Adrenal gland (tissue), 12 donors: ENCODE data around the gene FAM163B. TPM values are rescaled to one million over a fixed set of nuclear protein-coding genes. Genes with fewer than 3 reads are reported as not detected.

Experiments
- DNase-seq, 7 donors: peaks; one replicate each; pipeline ENCODE4 v3.0.0-alpha.2; 2019 to 2020
- H3K27ac ChIP-seq, 5 donors: fragments of 200-600 bp; sonication (generic) in 4 of 5; 1 replicate in 3 of 5; 2 replicates in 2 of 5; pipeline versions ENCODE4 v1.5.1 to v1.8.0; 2016 to 2020; ENCODE audit warnings: mild to moderate bottlenecking in 1 of 5
- H3K27me3 ChIP-seq: fragments of 200-600 bp; 2 replicates; pipeline ENCODE4 v1.8.0; 2021
- H3K36me3 ChIP-seq, 2 donors: fragments of 200-600 bp; replicated peaks in 1 of 2; 1 replicate in 1 of 2; 2 replicates in 1 of 2; pipeline versions ENCODE4 v1.5.1 to v1.8.0; 2018 to 2022
- H3K4me1 ChIP-seq, 2 donors: fragments of 200-600 bp; replicated peaks in 1 of 2; 1 replicate in 1 of 2; 2 replicates in 1 of 2; pipeline versions ENCODE4 v1.5.1 to v1.8.0; 2018 to 2021
- H3K4me3 ChIP-seq, 4 donors: fragments of 200-600 bp; sonication (generic) in 3 of 4; one replicate each; pipeline ENCODE4 v1.5.1; 2016 to 2018
- H3K9me3 ChIP-seq, 3 donors: fragments of 200-600 bp; sonication (generic) in 1 of 3; replicated peaks in 1 of 3; 1 replicate in 2 of 3; 2 replicates in 1 of 3; pipeline versions ENCODE4 v1.5.1 to v1.8.0; 2016 to 2021
- POLR2A ChIP-seq, 2 donors: fragments of 450-650 bp; IDR thresholded peaks; one replicate each; pipeline ENCODE4 v1.6.1; 2017; ENCODE audit warnings: antibody characterized with exemption in 2 of 2, mild to moderate bottlenecking in 2 of 2, moderate library complexity in 1 of 2
- WGBS, 4 donors: extraction: QIAGEN DNeasy Blood & Tissue Kit in 2 of 4; methylation state at CpG; one replicate each; pipeline versions ENCODE4 v1.1.5 to v1.1.7; 2013 to 2017; 5-methylcytosine and 5-hydroxymethylcytosine counted together
- intact Hi-C, 2 donors: fragments of 100-400 bp; cut with DNase I; formaldehyde crosslinking; loops; one replicate each; pipeline versions ENCODE4 v1.14.1 to v1.15.0; 2022 to 2023
- polyA plus RNA-seq, 3 donors: library from polyadenylated mRNA; stranded (reverse); fragments of 200-250 nt in 2 of 3; fragments of 350-450 nt in 1 of 3; fragmentation: Illumina TruSeq in 1 of 3; extraction: RNeasy Lipid Tissue Mini Kit (QIAGEN cat#74804) in 1 of 3; gene quantifications; one replicate each; pipeline ENCODE4 v1.2.3, GENCODE V29; 2013 to 2014
- total RNA-seq, 9 donors: library from RNA; depleted of rRNA in 4 of 9; stranded (reverse); fragments of >200 nt in 4 of 9; fragments of 120-200 nt in 1 of 9; fragmentation: NEBNext Ultra II Directional in 1 of 9; extraction: Animal tissue kit (Norgen Biotek cat#: 25700) in 1 of 9; gene quantifications; one replicate each; pipeline versions ENCODE4 v1.1.0 to v1.2.4, GENCODE V29; 2013 to 2023
- TF ChIP-seq, protein P1 (sequence below), 6 experiments: fragments of 450-650 bp in 4 of 6; fragments of 200-600 bp in 2 of 6; sonication (generic) in 1 of 6; IDR thresholded peaks; 1 replicate in 5 of 6; 2 replicates in 1 of 6; pipeline versions ENCODE4 v1.5.1 to v1.8.0; 2016 to 2021; ENCODE audit warnings: antibody characterized with exemption in 6 of 6, mild to moderate bottlenecking in 2 of 6, moderate library complexity in 1 of 6
- donor health status: healthy with polysubstance abuse.
- donor health status: Bipolar disorder and iron deficiency.
- donor health status: DM: yes; HTN: yes; CAD: no.
- donor health status: DM: no; HTN: no; CAD: no.
- donor health status: DM: no; HTN: no; CAD: no.
- donor health status: DM: yes; HTN: yes; CAD: no.

The FAM163B gene
- total and polyA plus RNA-seq, 12 donors, result 0.72 to 14.3 (median 2.5) TPM

- peaks cover 13 to 36% of the 10 kb centered on the region in 2 donors for H3K4me1 ChIP-seq
- H3K9me3 ChIP-seq, result no peaks in the 10 kb centered on the region
- no peaks in the 10 kb centered on the region for H3K27me3 ChIP-seq
- WGBS, 4 donors, result 53 to 86% (median 79%) methylated on average over 3 to 18 of the region's 18 CpGs
- no peak overlapping the region for H3K4me3 ChIP-seq
- peaks cover 0 to 21% of the 10 kb centered on the region in 2 donors for H3K36me3 ChIP-seq
- no peak for TF ChIP-seq POLR2A (IDR thresholded peaks at IDR 0.05)
- TF ChIP-seq, protein P1, sequence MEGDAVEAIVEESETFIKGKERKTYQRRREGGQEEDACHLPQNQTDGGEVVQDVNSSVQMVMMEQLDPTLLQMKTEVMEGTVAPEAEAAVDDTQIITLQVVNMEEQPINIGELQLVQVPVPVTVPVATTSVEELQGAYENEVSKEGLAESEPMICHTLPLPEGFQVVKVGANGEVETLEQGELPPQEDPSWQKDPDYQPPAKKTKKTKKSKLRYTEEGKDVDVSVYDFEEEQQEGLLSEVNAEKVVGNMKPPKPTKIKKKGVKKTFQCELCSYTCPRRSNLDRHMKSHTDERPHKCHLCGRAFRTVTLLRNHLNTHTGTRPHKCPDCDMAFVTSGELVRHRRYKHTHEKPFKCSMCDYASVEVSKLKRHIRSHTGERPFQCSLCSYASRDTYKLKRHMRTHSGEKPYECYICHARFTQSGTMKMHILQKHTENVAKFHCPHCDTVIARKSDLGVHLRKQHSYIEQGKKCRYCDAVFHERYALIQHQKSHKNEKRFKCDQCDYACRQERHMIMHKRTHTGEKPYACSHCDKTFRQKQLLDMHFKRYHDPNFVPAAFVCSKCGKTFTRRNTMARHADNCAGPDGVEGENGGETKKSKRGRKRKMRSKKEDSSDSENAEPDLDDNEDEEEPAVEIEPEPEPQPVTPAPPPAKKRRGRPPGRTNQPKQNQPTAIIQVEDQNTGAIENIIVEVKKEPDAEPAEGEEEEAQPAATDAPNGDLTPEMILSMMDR (IDR thresholded peaks at IDR 0.05), result no peak
- H3K27ac ChIP-seq, result peak overlapping the region in 1 of 5 donors; percentile 85
- intact Hi-C loops, result no loop called here
- no peak for DNase-seq
These were observed 68.5 kb downstream of the FAM163B start for GRCh38 chr9:133540698-133541025.

DNA sequence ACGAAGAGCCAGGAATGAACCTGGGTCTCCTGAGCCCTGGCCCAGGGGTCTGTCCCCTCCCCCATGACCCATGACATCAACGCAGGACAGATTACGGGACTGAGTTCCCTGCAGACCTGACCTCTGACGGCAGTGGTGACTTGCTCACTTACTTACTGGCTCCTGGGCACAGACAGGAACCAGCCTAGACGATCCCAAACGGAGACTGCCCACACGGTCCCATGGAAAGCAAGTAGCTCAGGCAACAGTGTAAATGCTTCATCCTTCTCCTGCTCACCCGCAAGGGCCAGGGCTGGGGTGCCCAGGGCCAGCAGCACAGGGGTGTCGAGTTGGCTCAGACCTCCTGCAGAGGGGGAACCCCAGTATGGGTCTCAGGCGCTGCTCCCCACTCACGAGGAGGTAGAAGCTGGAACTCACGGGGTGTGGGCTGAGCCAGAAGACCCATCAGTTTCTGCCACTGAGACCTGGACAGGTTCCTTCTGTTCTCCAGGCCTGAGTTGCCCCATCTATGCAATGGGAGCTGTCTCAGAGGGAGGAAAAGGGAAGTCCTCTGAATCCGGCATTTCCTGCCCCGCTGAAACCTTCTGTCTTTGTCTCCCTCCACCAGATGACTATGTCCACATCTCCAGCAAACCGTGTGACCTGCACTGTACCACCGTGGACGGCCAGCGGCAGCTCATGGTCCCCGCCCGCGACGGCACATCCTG, 69.0 kb downstream of the FAM163B start:
- Histone ChIP-seq H3K27me3 (no peaks in the 10 kb centered on the region), H3K4me3 (no peak overlapping the region), H3K36me3 (peaks cover 0 to 21% of the 10 kb centered on the region in 2 donors), H3K4me1 (peaks cover 17 to 31% of the 10 kb centered on the region in 2 donors), H3K27ac (peak overlapping the region in 4 of 5 donors; percentile 7 to 85 (median 33)), H3K9me3 (no peaks in the 10 kb centered on the region)
- DNase-seq, result peak in 2 of 7 donors; percentile 41 to 47
- 60 to 66% (median 65%) methylated on average over 9 to 22 of the region's 22 CpGs for WGBS, 4 donors
- intact Hi-C loops, result loop anchor here in 1 of 2 donors (10.0 kb wide), 1 partner anchor 185 kb away; no protein-coding TSS in a partner anchor
- TF ChIP-seq, protein P1 (IDR thresholded peaks at IDR 0.05), result no peak
- TF ChIP-seq POLR2A (IDR thresholded peaks at IDR 0.05), result no peak

- peaks cover 0 to 21% of the 10 kb centered on the region in 2 donors for H3K36me3 ChIP-seq
- intact Hi-C loops, result loop anchor here in 1 of 2 donors (10.0 kb wide), 1 partner anchor 186 kb away; no protein-coding TSS in a partner anchor
- H3K9me3 ChIP-seq, result no peaks in the 10 kb centered on the region
- 31 to 50% (median 48%) methylated on average over 25 to 47 of the region's 47 CpGs for WGBS, 4 donors
- peak overlapping the region in 1 of 4 donors; percentile 40 for H3K4me3 ChIP-seq
- TF ChIP-seq, protein P1 (IDR thresholded peaks at IDR 0.05), result no peak
- no peak for TF ChIP-seq POLR2A (IDR thresholded peaks at IDR 0.05)
- H3K27ac ChIP-seq, result peak overlapping the region in 4 of 5 donors; percentile 15 to 85 (median 36)
- H3K4me1 ChIP-seq, result peaks cover 17 to 31% of the 10 kb centered on the region in 2 donors
- DNase-seq, result peak in 6 of 7 donors; percentile 30 to 79 (median 64)
- H3K27me3 ChIP-seq, result peaks cover 4% of the 10 kb centered on the region
These were observed 70.0 kb downstream of the FAM163B start for GRCh38 chr9:133538851-133539833.

GRCh38 chr9:133538176-133538575, 71.0 kb downstream of the FAM163B start:
- Histone ChIP-seq H3K4me1 (peaks cover 11 to 37% of the 10 kb centered on the region in 2 donors), H3K27ac (peak overlapping the region in 1 of 5 donors; percentile 85), H3K4me3 (no peak overlapping the region), H3K9me3 (no peaks in the 10 kb centered on the region), H3K27me3 (peaks cover 4% of the 10 kb centered on the region), H3K36me3 (peaks cover 0 to 19% of the 10 kb centered on the region in 2 donors)
- 73 to 91% (median 81%) methylated on average over 2 to 14 of the region's 14 CpGs for WGBS, 4 donors
- no peak for DNase-seq
- intact Hi-C loops, result loop anchor here in 1 of 2 donors (10.0 kb wide), 1 partner anchor 187 kb away; no protein-coding TSS in a partner anchor
- TF ChIP-seq, protein P1 (IDR thresholded peaks at IDR 0.05), result no peak
